GM12864 (cell line): Measurements from ENCODE around the gene TMEM231.

Experiments used
- DNase-seq: peaks from one replicate; pipeline ENCODE4 v3.0.0-alpha.2; 2011; ENCODE audit warnings: low read depth
- H3K4me3 ChIP-seq: 2 replicates; pipeline ENCODE4 v1.5.1; 2011; ENCODE audit warnings: mild to moderate bottlenecking, low read depth, low read length, control low read depth
- TF ChIP-seq, protein P1 (sequence below): IDR thresholded peaks from 2 replicates; pipeline ENCODE4 v1.5.1; 2011; ENCODE audit warnings: low read depth, mild to moderate bottlenecking, moderate library complexity, low read length, control low read depth, inconsistent platforms; ENCODE audit errors: missing control alignments

The TMEM231 gene

DNA sequence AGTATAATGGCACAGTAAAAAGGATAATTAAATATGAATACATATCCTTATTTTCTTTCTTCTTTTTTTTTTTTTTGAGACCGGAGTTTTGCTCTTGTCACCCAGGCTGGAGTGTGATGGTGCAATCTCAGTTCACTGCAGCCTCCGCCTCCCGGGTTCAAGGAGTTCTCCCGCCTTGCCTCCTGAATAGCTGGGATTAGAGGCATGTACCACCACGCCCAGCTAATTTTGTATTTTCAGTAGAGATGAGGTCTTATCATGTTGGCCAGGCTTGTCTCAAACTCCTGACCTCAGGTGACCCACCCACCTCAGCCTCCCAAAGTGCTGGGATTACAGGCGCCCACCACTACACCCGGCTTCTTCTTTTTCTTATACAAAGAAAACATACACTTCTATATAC lies 22.2 kb upstream of the TMEM231 start:
- TF ChIP-seq, protein P1, sequence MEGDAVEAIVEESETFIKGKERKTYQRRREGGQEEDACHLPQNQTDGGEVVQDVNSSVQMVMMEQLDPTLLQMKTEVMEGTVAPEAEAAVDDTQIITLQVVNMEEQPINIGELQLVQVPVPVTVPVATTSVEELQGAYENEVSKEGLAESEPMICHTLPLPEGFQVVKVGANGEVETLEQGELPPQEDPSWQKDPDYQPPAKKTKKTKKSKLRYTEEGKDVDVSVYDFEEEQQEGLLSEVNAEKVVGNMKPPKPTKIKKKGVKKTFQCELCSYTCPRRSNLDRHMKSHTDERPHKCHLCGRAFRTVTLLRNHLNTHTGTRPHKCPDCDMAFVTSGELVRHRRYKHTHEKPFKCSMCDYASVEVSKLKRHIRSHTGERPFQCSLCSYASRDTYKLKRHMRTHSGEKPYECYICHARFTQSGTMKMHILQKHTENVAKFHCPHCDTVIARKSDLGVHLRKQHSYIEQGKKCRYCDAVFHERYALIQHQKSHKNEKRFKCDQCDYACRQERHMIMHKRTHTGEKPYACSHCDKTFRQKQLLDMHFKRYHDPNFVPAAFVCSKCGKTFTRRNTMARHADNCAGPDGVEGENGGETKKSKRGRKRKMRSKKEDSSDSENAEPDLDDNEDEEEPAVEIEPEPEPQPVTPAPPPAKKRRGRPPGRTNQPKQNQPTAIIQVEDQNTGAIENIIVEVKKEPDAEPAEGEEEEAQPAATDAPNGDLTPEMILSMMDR, result no peak
- H3K4me3 ChIP-seq, result no peak overlapping the region
- DNase-seq, result no peak

DNA sequence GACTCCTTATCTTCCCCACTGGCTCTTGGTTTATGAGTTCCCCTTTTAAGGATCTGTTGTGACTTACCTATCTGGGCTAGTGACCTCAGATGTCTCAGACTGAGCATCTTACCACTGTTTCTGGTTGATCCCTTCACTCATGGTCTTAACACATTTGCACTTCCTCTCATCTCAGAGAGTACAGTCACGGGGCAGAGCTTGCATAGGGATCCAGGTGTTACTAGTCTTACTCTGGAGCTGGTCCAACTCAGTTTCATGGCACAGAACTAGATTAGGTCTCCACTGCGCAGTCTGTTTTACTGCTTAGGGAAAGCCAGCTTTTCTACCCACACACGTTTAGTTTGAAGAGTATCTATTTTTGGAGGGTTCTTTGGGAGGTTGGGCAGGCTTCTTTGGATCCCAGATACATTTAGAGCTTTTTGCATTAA lies 20.3 kb upstream of the TMEM231 start:
- TF ChIP-seq, protein P1, result no peak
- no peak overlapping the region for H3K4me3 ChIP-seq
- peak; percentile 34 for DNase-seq

DNA sequence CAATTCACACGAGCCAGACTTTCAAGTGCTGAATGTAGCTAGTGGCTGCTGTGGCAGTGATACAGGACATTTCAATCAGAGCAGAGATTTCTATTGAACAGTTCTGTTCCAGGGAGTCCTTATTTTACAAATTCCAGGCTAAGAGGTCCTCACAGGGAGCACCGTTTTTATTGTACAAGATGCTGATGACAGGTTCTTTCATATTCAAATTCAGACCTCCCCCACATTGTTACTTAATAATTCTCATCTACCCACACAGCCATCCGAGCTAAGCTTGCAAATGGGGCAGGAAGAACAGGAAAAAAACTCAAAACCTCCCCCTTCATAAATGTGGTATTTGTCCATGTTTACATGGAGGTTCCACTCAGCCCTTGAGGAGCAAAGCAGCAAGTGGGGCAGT lies 19.9 kb upstream of the TMEM231 start:
- H3K4me3 ChIP-seq, result no peak overlapping the region
- no peak for DNase-seq
- TF ChIP-seq, protein P1, result no peak

DNA sequence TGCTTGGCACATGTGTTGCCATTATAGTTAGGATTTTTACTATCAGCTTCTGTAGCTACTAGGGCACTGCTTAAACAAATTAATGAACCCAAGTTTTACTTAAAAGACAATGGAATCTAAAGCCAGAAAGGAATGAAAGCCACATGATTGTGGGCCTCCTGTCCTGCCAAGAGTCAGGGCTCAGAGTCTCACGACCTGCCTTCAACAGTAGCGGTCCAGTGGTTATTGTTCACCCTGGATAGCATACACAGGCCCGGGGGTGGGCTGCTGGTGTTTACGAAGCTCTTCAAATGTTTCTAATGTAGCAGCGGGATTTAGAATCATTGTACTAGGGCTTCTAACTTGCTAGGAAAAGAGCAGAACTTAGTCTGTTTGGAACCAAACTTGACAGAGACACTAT lies 17.9 kb upstream of the TMEM231 start:
- no peak overlapping the region for H3K4me3 ChIP-seq
- DNase-seq, result no peak
- TF ChIP-seq, protein P1, result no peak

DNA sequence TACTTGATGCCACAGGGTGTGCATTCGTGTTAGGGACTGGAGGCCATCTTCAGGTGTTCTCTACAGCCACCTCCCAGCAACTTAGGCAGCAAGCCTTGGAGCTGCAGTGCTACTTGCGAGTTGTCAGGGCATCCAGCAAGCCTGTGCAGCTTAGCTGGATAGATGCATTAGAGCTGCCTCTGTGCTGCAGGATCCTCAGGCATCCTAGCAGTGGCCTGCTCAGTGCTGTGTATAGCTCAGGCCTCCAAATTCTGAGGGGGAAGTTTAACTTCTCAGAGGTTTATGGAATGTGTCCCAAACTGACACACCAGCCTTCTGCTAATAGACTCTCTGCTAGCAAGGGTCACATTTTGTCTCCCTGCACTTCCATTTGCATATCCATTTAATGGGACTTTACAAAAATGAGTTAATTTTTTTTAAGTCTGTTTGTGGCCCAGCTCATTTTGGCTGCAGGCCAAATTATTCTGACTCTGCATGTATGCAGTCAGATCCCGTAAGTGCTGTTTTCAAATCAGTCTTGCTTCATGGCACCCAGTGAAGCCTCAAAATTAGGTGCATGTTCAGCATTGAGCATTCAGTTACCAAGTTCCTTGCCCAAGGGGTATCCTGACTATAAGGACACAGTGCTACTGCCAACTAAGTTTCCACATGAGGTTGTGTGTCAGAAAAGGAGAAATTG lies 17.0 kb upstream of the TMEM231 start:
- TF ChIP-seq, protein P1, result no peak
- no peak for DNase-seq
- H3K4me3 ChIP-seq, result no peak overlapping the region

DNA sequence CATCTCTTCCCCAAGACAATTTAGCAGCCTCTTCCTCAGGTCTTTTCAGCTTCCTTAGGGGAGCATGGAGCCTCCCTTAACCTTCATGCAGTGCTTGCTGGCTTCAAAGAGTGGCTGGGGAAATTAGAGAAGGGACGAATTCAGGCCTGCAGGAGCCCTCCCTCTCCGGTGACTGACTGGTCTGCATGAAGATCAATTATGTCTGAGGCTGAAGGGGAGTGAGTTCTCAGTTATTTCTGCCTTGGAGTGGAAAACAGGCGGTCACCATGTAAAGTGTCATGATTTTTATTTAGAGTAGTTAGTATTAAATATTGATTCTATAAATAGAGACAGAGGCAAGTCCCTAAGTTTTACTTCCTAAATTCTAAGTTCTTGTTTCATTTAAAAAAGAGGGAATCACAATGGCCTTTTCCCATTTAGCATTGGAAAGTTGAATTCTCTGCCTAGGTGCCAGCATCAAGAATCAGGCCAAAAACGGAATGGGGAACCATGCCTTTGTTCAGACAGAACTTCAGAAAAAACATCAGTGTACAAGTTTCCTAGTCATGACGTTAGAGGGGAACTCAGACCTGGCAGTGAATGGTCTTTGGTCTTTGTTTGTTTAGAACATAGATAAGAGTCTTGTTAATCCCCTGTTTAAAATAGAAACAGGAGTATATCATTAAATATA lies 14.5 kb upstream of the TMEM231 start:
- no peak overlapping the region for H3K4me3 ChIP-seq
- DNase-seq, result no peak
- TF ChIP-seq, protein P1, result no peak

DNA sequence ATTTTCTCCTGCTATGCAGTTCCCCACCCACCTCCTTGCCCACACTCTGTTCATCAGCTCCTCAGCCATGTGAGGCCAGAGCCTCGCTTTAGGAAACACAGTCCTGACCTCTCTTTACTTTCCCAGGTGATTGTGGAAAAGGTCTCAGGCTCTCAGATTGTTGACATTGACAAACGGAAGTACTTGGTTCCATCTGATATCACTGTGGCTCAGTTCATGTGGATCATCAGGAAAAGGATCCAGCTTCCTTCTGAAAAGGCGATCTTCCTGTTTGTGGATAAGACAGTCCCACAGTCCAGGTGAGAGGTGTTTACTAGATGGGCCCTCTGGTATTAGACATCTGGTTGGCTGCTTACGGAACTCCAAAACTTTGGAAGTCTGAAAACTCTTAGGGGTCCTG lies 11.9 kb upstream of the TMEM231 start:
- no peak for DNase-seq
- H3K4me3 ChIP-seq, result no peak overlapping the region
- TF ChIP-seq, protein P1, result no peak
